Activated CD8-positive, alpha-beta memory T cell treated with anti-CD3 and anti-CD28 coated beads, Interleukin-2, amount 50 U/mL, for 24 hours (primary cell): Measurements from ENCODE around the gene PPM1A.
A peak's percentile ranks its signal among the peaks of the same experiment; 100 is the strongest.

ENCODE experiments used
- DNase-seq: peaks from one replicate; pipeline ENCODE4 v3.0.0-alpha.2; 2020; ENCODE audit errors: extremely low read depth

Gene PPM1A

DNA sequence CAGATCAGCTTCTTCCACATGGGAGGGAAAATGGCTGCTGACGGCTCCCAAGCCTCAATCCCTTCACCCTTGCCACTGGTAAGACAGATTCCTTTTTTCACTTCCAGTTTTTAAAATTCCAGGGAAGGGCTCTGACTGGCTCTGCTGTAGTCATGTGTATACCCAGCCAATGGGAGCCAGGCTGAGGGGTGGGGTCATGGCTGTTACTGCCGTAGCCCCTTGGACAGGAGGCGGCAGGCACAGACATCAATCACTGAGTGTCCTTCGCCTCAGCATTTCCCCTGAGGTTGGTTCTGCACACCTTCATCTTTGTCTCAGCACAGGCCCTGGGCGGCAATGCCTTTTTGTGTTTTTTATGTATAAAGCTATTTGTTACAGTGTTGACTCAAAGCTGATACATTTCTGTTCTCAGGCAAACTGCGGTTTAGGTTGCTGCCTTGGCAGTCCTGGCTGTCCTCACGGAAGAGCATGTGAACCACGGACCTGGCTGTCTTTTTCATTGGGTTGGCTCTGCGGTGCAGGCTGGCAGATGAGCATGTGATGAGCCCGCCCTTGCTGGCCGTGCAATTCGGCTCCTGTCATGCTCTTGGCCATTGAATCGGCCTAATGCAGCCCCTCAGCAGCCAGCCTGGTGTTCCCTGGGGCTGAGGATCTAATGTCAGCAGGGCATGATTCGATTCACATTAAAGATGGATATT is 74.3 kb downstream of the PPM1A start:
- no peak for DNase-seq

DNA sequence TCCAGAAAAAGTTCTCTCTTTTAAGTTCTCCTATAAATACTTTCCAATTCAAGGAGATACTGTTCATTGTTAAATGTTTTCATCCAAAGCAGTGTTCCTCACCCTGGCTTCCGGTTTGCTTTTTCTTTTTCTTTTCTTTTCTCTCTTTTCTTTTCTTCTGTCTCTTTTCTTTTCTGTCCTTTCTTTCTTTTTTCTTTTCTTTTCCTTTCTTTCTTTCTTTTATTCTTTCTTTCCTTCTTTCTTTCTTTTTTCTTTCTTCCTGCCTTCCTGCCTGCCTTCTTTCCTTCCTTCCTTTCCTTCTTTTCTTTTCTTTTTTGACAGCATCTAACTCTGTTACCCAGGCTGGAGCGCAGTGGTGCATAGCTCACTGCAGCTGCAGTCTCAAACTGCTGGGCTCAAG is 75.8 kb downstream of the PPM1A start:
- no peak for DNase-seq

DNA sequence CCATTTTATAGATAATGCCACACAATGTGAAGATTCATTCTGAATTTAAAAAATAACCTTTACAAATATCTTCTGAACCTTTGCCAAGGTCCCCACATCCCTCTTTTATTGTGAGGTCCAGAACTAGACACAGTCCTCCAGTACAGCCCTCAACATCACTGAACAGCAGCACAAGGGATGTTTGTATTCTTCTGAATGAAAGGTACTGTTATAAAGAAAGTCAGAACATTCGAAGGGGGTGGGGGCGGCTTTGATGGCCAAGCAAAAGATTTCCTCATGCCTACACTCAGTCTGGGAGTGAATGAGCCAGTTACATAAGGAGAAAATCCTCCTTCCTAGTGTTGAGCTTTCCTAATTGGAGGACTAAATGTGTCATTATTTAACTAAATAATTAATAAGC is 77.3 kb downstream of the PPM1A start:
- DNase-seq = no peak

DNA sequence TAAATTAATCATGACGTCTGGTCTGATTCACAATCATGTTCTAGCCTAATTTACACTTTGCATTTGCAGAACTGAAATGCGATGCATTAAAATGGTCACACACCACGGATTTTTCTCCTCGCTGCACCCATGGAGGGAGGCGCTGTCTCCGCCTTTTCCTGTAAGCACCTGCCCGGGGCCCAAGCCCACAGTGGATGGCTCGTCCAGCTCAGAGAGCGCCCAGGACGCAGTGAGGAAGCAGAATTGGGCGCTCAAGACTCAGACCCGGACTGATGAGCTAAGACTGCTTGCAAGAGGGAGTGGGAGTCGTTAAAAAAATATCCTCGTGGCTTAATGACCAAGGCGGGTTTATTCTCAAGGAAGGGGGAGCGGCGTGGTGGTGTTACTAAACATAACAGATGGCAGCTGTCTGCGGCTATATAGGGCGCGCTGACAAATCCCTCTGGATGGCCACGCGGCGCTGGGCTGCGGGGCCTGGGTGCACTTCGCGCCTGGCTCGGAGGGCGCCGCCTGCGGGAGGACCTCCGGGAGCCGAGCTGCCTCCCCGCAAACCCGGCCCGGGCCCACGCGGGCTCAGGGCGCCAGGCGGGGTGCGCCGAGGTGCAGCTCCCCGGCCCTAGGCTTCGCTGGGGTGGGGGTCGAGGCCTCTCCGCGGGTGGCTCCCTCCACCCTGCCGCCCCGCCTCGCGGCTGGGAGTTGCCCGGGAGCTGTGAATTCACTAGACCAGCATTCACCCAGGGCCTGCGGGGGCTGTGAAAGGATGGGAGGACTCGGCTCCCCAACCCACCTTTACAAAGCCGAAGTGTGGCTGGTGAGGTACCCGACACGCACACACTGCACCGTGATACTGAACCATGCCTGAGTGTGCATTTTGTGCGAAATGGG is 78.7 kb downstream of the PPM1A start:
- no peak for DNase-seq

DNA sequence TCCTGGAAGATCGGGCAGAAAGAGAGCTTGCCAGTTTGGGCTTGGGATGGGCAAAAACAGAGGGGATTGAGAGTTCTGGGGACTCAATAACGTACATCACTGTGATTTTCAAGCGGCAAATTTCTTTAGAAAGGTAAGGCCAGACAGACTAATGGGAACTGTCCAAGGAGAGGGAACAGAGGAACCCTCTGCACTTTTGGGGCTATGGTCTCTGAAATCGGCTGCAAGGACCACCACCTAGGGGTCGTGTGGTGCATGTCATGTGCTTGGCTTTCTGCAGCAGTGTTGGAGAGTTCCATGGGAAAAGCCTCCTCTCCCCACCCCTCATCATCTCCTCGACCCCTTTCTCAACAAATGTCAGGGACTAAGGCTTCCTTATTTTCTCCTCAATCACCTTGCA is 79.6 kb downstream of the PPM1A start:
- no peak for DNase-seq

DNA sequence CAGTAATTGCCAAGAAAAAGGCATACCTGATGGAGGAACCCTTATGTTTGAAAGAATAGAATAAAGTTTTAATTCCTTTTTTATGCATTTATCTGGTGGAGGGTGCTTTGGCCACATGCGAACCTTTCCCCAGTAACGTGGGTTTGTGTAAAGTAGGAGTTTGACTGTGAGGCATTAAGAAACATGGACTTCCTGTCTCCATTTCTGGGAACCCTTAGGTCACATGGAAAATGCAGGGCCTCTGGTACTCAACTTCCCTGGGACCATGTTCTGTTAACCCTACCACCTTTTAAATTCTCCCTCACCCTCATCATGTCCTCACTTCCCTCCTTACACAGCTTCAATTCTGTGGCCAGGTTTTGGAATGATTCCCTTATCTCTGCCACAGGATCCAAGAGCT is 80.3 kb downstream of the PPM1A start:
- no peak for DNase-seq

DNA sequence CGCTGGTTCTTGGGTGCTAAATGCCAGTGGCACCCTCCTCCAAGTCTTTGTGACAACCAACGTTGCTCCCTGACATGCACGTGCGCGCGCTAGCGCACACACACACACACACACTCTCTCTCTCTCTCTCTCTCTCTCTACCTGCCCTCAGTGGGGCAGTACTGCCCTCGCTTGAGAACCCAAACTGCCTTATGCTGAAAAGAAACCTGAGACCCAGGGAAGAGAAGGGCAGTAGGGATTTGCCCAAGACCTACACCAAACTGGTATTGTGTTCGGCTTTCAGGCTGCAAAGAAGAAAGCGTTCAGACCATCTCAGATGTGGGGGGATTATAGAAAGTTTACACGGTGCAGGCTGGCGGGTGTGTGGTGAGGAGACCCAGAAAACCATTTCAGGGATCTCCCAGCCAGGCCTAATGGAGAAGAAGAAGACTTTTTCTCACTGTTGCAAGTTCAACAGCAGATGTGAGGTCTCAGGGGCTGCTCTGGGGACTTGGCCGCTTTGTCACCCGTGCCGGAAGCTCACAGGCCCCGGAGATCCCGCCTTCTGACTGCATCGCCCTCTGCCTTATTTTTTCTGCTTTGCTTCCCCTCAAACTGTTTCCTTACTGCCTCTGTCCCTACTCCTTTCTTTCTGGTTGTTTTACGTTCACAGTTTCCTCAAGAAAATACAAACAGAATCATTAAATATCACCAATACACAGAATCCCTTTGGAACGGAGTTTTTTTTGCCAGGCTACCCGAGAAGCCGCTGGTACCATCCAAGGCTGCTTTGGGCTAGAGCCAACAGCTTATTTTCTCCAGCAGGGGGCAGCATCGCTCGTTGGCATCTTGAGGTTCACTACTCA is 82.4 kb downstream of the PPM1A start:
- peak; percentile 53 for DNase-seq

DNA sequence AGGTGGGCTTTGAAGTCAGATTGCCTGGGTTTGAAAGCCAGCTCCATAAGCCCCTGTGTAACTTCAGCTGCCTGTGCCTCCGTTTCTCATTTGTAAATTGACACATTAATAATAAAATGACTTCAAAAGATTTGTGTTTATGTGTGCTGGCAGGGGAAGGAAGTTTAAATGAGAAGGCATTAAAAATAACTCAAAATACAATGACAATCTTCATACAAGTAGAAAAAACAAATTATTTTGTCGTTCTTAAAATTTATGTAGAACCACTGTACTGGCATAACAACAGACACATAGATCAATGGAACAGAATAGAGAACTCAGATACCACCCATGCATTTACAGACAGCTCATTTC is 83.0 kb downstream of the PPM1A start:
- no peak for DNase-seq

DNA sequence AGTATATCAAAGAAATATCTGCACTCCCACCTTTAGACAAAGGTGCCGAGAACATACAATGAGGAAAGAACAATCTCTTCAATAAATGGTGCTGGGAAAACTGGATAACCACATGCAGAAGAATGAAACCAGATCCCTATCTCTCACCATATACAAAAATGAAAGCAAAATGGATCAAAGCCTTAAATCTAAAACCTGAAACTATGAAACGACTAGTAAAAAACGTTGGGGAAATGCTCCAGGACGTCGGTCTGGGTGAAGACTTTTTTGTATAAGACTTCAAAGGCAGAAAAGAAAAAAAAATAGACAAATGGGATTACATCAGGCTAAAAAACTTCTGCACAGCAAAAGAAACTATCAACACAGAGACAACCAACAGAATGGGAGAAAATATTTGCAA is 83.8 kb downstream of the PPM1A start:
- no peak for DNase-seq

DNA sequence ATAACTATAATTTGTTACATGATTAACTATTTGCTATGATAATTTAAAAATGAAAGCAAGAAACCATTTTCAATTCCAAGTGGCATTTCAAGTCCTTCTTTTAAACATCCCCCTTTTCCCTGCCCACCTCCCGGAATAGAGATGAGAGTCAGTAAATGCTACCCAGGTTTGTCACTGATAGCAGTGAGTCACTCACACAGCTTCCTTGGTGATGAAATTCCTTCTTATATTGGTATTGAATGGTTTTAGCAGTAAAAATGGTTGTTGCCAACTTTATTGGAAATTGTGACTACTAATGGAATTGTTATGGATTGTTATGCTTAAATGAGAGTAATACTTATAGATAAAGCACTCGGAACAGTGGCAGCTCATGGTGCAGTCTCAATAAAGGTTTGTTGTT is 90.5 kb downstream of the PPM1A start:
- no peak for DNase-seq

DNA sequence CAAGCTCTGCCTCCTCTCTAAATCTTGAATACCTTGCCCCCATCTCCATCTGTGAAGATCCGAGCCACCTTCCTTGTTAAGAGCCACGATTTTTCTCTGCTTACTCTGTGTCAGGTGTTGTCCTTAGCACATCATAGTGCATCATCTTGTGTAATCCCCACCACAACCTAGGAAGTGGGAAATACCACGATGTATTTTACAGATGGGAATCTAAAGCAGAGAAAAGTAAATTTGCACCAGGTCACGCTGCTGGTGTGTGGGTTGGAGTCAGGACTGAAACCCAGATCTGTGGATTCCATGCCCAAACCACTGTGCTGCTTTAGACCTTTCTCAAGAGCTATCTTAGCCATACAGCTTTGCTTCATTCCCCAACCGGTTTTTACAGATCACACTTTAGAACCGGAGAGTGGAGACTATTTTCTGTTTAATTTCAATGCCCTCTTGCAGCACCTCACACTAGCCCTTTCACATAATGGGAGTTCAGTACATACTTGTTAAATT is 94.6 kb downstream of the PPM1A start:
- no peak for DNase-seq

DNA sequence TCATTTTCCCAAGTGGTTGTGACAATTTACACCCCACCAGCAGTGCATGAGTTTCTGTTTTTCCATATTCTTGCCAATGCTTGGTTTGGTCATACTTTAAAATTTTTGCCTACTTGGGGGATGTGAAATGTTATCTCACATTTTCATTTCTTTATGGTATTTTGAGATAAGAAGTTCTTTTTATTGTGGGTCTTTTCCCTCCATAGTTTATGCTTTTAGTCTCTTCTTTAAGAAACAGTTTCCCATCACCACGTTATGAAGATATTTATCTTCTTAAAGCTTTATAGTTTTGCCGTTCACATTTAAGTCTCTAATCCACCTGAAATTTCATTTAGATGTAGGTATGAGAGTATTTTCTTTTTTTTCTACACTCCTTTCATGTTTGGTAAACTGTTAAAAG is 95.7 kb downstream of the PPM1A start:
- DNase-seq = no peak

DNA sequence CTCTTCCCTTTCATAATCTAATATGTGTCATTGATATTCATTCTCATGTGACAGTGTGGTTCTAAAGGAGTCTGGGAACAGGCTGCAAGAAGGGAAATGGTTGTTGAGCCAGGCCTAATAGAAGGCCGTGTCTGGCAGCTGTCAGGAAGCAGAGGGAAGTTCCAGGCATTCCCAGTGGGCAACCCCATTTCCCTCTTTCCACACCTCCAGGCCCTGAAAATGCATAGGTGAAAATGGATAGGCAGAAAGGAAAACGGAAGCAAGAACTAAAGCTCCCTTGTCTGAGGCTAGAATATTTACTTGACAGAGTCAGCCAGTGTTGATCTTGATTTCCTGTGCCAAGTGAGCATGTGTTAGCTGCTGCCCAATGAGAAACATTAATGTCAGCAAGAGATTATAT is 97.7 kb downstream of the PPM1A start:
- DNase-seq = no peak

DNA sequence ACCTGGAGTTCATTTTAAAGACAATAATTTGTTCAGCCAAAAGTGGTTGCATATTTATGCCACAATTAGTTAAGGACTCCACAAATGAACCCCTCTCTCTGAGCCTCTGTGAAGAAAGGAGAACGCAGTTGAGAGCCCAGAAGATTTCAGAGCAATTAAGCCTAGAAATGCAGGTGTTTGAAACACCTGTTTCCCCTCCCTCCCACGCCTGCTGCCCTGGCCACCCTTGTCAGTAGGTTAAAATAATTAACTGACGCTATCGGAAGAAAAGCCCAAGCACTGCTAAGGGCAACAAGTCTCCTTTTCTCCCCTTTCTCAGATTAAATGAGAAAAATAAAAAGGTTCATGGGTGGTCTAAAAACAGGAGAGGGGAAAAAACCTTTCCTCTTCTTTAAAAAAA is 99.2 kb downstream of the PPM1A start:
- DNase-seq = no peak
